AG10803 (cell line): ENCODE results near the gene KLK12.

Experiments used
- DNase-seq: peaks from one replicate; pipeline ENCODE4 v3.0.0; 2010; ENCODE audit warnings: low read depth
- H3K4me3 ChIP-seq: 2 replicates; pipeline ENCODE4 v1.5.1; 2011; ENCODE audit warnings: mild to moderate bottlenecking, low read length, control low read depth
- CTCF ChIP-seq: conservative IDR thresholded peaks from 2 replicates; pipeline ENCODE4 v1.5.1; 2011; ENCODE audit warnings: mild to moderate bottlenecking, low read length, control low read depth, inconsistent platforms

The KLK12 gene

GRCh38 chr19:51065221-51065960 lies 30.6 kb upstream of the KLK12 start:
- no peak for DNase-seq
- no peak overlapping the region for H3K4me3 ChIP-seq
- no peak for TF ChIP-seq CTCF

GRCh38 chr19:51064534-51065220 lies 29.9 kb upstream of the KLK12 start, which contains the start of gene KLK13:
TSS of gene KLK13 (minus strand) at chr19:51065092. CDS start at chr19:51065067, 25 bp downstream.
- no peak within 1 kb of the TSS for H3K4me3 ChIP-seq
- no peak for DNase-seq
- TF ChIP-seq CTCF: no peak

GRCh38 chr19:51063664-51064063 lies 28.9 kb upstream of the KLK12 start:
- TF ChIP-seq CTCF: no peak
- DNase-seq: no peak
- no peak overlapping the region for H3K4me3 ChIP-seq

- no peak overlapping the region for H3K4me3 ChIP-seq
- TF ChIP-seq CTCF: no peak
- DNase-seq: no peak
Observed at GRCh38 chr19:51060973-51061372, 26.2 kb upstream of the KLK12 start.

- H3K4me3 ChIP-seq: no peak overlapping the region
- DNase-seq: no peak
- no peak for TF ChIP-seq CTCF
Observed at GRCh38 chr19:51060336-51060735, 25.5 kb upstream of the KLK12 start.

- no peak overlapping the region for H3K4me3 ChIP-seq
- no peak for DNase-seq
- no peak for TF ChIP-seq CTCF
Observed at GRCh38 chr19:51059715-51060114, 24.9 kb upstream of the KLK12 start.

- TF ChIP-seq CTCF: no peak
- no peak overlapping the region for H3K4me3 ChIP-seq
- no peak for DNase-seq
Observed at GRCh38 chr19:51055866-51056265, 21.1 kb upstream of the KLK12 start.
